HFFc6 (cell line): Measurements from ENCODE around the gene TNS3. TPM values are rescaled to one million over a fixed set of nuclear protein-coding genes. Genes with fewer than 3 reads are reported as not detected.

Experiments
- DNase-seq: peaks from one replicate; pipeline ENCODE4 v3.0.0-alpha.2; 2018
- H3K27ac Mint-ChIP-seq: 2 replicates; pipeline ENCODE4 v1.8.0; 2020; ENCODE audit warnings: mild to moderate bottlenecking, mixed read lengths
- H3K27me3 Mint-ChIP-seq: 2 replicates; pipeline ENCODE4 v1.8.0; 2021; ENCODE audit warnings: mild to moderate bottlenecking, moderate library complexity, mixed read lengths; ENCODE audit not compliant: insufficient read depth
- H3K36me3 Mint-ChIP-seq: 2 replicates; pipeline ENCODE4 v1.8.0; 2021; ENCODE audit warnings: low read depth, mixed read lengths
- H3K4me1 Mint-ChIP-seq: 2 replicates; pipeline ENCODE4 v1.8.0; 2020; ENCODE audit warnings: low read depth, mixed read lengths
- H3K4me3 Mint-ChIP-seq: 2 replicates; pipeline ENCODE4 v1.8.0; 2020; ENCODE audit warnings: mild to moderate bottlenecking, moderate library complexity, mixed read lengths
- H3K9me3 Mint-ChIP-seq: 2 replicates; pipeline ENCODE4 v1.8.0; 2020; ENCODE audit warnings: mild to moderate bottlenecking, mixed read lengths
- CTCF ChIP-seq: fragments of 200-600 bp; sonication (generic); IDR thresholded peaks from 2 replicates; pipeline ENCODE4 v1.5.0; 2021; ENCODE audit warnings: antibody characterized with exemption, mild to moderate bottlenecking
- total RNA-seq, 6 experiments: library from RNA; stranded (reverse); fragmentation: NEBNext Ultra II Directional; extraction: Animal tissue kit (Norgen Biotek cat#: 25700); gene quantifications; 2 replicates in 1 of 6; 3 replicates in 5 of 6; pipeline ENCODE4 v1.2.3, GENCODE V29; 2021

Gene TNS3
- total RNA-seq, 6 experiments from 2014 or later, result 50.8 to 77.0 (median 67.8) TPM

- Mint-ChIP-seq H3K9me3 (no peaks in the 10 kb centered on the region), H3K36me3 (peaks cover 22% of the 10 kb centered on the region)
Measured at GRCh38 chr7:47446871-47447466, 134.9 kb downstream of the TNS3 start.

GRCh38 chr7:47444376-47445098 is 137.4 kb downstream of the TNS3 start:
- Mint-ChIP-seq H3K9me3 (no peaks in the 10 kb centered on the region), H3K4me3 (no peak overlapping the region), H3K36me3 (peaks cover 25% of the 10 kb centered on the region), H3K27me3 (peaks cover 4% of the 10 kb centered on the region), H3K4me1 (peaks cover 60% of the 10 kb centered on the region), H3K27ac (no peak overlapping the region)
- TF ChIP-seq CTCF, result peak; percentile 84
- peak; percentile 24 for DNase-seq

More at GRCh38 chr7:47446871-47447466, 134.9 kb downstream of the TNS3 start:
- Mint-ChIP-seq H3K27me3 (peaks cover 4% of the 10 kb centered on the region), H3K4me3 (no peak overlapping the region), H3K27ac (no peak overlapping the region), H3K4me1 (peaks cover 69% of the 10 kb centered on the region)
- DNase-seq, result no peak
- no peak for TF ChIP-seq CTCF

- no peak overlapping the region for H3K27ac Mint-ChIP-seq
Measured at GRCh38 chr7:47443049-47443448, 138.9 kb downstream of the TNS3 start.

GRCh38 chr7:47442605-47442865 is 139.4 kb downstream of the TNS3 start:
- peaks cover 46% of the 10 kb centered on the region for H3K4me1 Mint-ChIP-seq

More at GRCh38 chr7:47443049-47443448, 138.9 kb downstream of the TNS3 start:
- no peak overlapping the region for H3K4me3 Mint-ChIP-seq
- peaks cover 2% of the 10 kb centered on the region for H3K27me3 Mint-ChIP-seq
- no peak for DNase-seq
- no peaks in the 10 kb centered on the region for H3K9me3 Mint-ChIP-seq
- H3K36me3 Mint-ChIP-seq, result peaks cover 21% of the 10 kb centered on the region
- peaks cover 51% of the 10 kb centered on the region for H3K4me1 Mint-ChIP-seq
- no peak for TF ChIP-seq CTCF

More at GRCh38 chr7:47442605-47442865, 139.4 kb downstream of the TNS3 start:
- H3K36me3 Mint-ChIP-seq, result peaks cover 16% of the 10 kb centered on the region
- no peak for DNase-seq
- no peak overlapping the region for H3K4me3 Mint-ChIP-seq
- H3K9me3 Mint-ChIP-seq, result no peaks in the 10 kb centered on the region
- H3K27ac Mint-ChIP-seq, result no peak overlapping the region
- peaks cover 2% of the 10 kb centered on the region for H3K27me3 Mint-ChIP-seq
- TF ChIP-seq CTCF, result no peak
